GM19438 (cell line): Measurements from ENCODE around the gene SCAMP1.
"Not testable (repeated sequence)": the region's sequence is repeated elsewhere in the genome, so short reads cannot be mapped to it uniquely, and the experiment has no call there.

Experiments used
- ATAC-seq: cut with Tn5 transposase; IDR thresholded peaks from one replicate; pipeline ENCODE4 v1.9.1; 2021; ENCODE audit warnings: low read depth; ENCODE audit not compliant: unreplicated experiment

Gene SCAMP1

GRCh38 chr5:78360924-78361630 is 660 bp downstream of the SCAMP1 start:
- peak; percentile 24 for ATAC-seq

- no peak for ATAC-seq
Observed at GRCh38 chr5:78361631-78361993, 1.2 kb downstream of the SCAMP1 start.

- no peak for ATAC-seq
Observed at GRCh38 chr5:78362220-78362619, 1.8 kb downstream of the SCAMP1 start.

- no peak for ATAC-seq
Observed at GRCh38 chr5:78364005-78364404, 3.6 kb downstream of the SCAMP1 start.

- no peak for ATAC-seq
Observed at GRCh38 chr5:78367318-78367991, 7.0 kb downstream of the SCAMP1 start.

GRCh38 chr5:78369680-78370079 is 9.3 kb downstream of the SCAMP1 start:
- ATAC-seq: no peak

GRCh38 chr5:78373231-78373630 is 12.8 kb downstream of the SCAMP1 start:
- ATAC-seq: no peak

- ATAC-seq: no peak
Observed at GRCh38 chr5:78376315-78376714, 15.9 kb downstream of the SCAMP1 start.

GRCh38 chr5:78377056-78377717 is 16.8 kb downstream of the SCAMP1 start:
- ATAC-seq: no peak

- ATAC-seq: no peak
Observed at GRCh38 chr5:78377718-78378105, 17.3 kb downstream of the SCAMP1 start.

- no peak for ATAC-seq
Observed at GRCh38 chr5:78387468-78388153, 27.2 kb downstream of the SCAMP1 start.

- ATAC-seq: not testable (repeated sequence)
Observed at GRCh38 chr5:78391357-78391756, 30.9 kb downstream of the SCAMP1 start.

- no peak for ATAC-seq
Observed at GRCh38 chr5:78397831-78398230, 37.4 kb downstream of the SCAMP1 start.

- ATAC-seq: no peak
Observed at GRCh38 chr5:78399116-78399515, 38.7 kb downstream of the SCAMP1 start.

- no peak for ATAC-seq
Observed at GRCh38 chr5:78404682-78405293, 44.4 kb downstream of the SCAMP1 start.

GRCh38 chr5:78405829-78406750 is 45.7 kb downstream of the SCAMP1 start:
- no peak for ATAC-seq

- no peak for ATAC-seq
Observed at GRCh38 chr5:78407458-78407857, 47.0 kb downstream of the SCAMP1 start.

- no peak for ATAC-seq
Observed at GRCh38 chr5:78411586-78411985, 51.2 kb downstream of the SCAMP1 start.

GRCh38 chr5:78416677-78417425 is 56.4 kb downstream of the SCAMP1 start:
- ATAC-seq: no peak
